Endothelial cell (in vitro differentiated cells): ENCODE measurements around the gene ZNF536. TPM values are rescaled to one million over a fixed set of nuclear protein-coding genes. Genes with fewer than 3 reads are reported as not detected.
"Not testable (repeated sequence)": the region's sequence is repeated elsewhere in the genome, so short reads cannot be mapped to it uniquely, and the experiment has no call there.

Source experiments
- DNase-seq: peaks from one replicate; pipeline ENCODE4 v3.0.0; 2021; ENCODE audit warnings: low spot score
- H3K27ac Mint-ChIP-seq: one replicate; pipeline ENCODE4 v1.8.0; 2021; ENCODE audit warnings: mixed read lengths, inconsistent platforms; ENCODE audit not compliant: unreplicated experiment
- H3K27me3 Mint-ChIP-seq: one replicate; pipeline ENCODE4 v1.8.0; 2021; ENCODE audit warnings: mild to moderate bottlenecking, moderate library complexity, mixed read lengths, inconsistent platforms; ENCODE audit not compliant: unreplicated experiment
- H3K36me3 Mint-ChIP-seq: one replicate; pipeline ENCODE4 v1.8.0; 2021; ENCODE audit warnings: mild to moderate bottlenecking, low read depth, mixed read lengths, inconsistent platforms; ENCODE audit not compliant: unreplicated experiment
- H3K4me1 Mint-ChIP-seq: one replicate; pipeline ENCODE4 v1.8.0; 2021; ENCODE audit warnings: mild to moderate bottlenecking, mixed read lengths, inconsistent platforms; ENCODE audit not compliant: unreplicated experiment
- H3K4me3 Mint-ChIP-seq: one replicate; pipeline ENCODE4 v1.8.0; 2021; ENCODE audit warnings: mild to moderate bottlenecking, mixed read lengths, inconsistent platforms; ENCODE audit not compliant: unreplicated experiment
- H3K9me3 Mint-ChIP-seq: one replicate; pipeline ENCODE4 v1.8.0; 2021; ENCODE audit warnings: mixed read lengths, inconsistent platforms; ENCODE audit not compliant: unreplicated experiment
- CTCF ChIP-seq: fragments of 200-600 bp; sonication (generic); IDR thresholded peaks from one replicate; pipeline ENCODE4 v1.5.0; 2021; ENCODE audit warnings: antibody characterized with exemption; ENCODE audit not compliant: unreplicated experiment
- total RNA-seq: library from RNA; stranded (reverse); fragmentation: NEBNext Ultra II Directional; extraction: Animal tissue kit (Norgen Biotek cat#: 25700); gene quantifications from one replicate; pipeline ENCODE4 v1.2.1, GENCODE V29; 2021; ENCODE audit not compliant: unreplicated experiment

ZNF536 gene
- total RNA-seq, 1 donor from 2014 or later = 0.33 TPM

GRCh38 chr19:30479231-30479630, 107.0 kb downstream of the ZNF536 start:
- no peak for DNase-seq
- Mint-ChIP-seq H3K4me3 (no peak overlapping the region), H3K36me3 (no peaks in the 10 kb centered on the region), H3K27ac (no peak overlapping the region), H3K27me3 (peaks cover 4% of the 10 kb centered on the region), H3K4me1 (peaks cover 13% of the 10 kb centered on the region), H3K9me3 (no peaks in the 10 kb centered on the region)
- no peak for TF ChIP-seq CTCF

- Mint-ChIP-seq H3K27ac (no peak overlapping the region), H3K4me3 (no peak overlapping the region), H3K9me3 (no peaks in the 10 kb centered on the region), H3K4me1 (peaks cover 13% of the 10 kb centered on the region), H3K36me3 (no peaks in the 10 kb centered on the region), H3K27me3 (peaks cover 2% of the 10 kb centered on the region)
- no peak for DNase-seq
- TF ChIP-seq CTCF = no peak
These were observed 107.9 kb downstream of the ZNF536 start for GRCh38 chr19:30480097-30480496.

GRCh38 chr19:30481063-30481462, 108.9 kb downstream of the ZNF536 start:
- Mint-ChIP-seq H3K4me1 (peaks cover 13% of the 10 kb centered on the region), H3K27ac (no peak overlapping the region), H3K36me3 (no peaks in the 10 kb centered on the region), H3K27me3 (peaks cover 2% of the 10 kb centered on the region), H3K9me3 (no peaks in the 10 kb centered on the region), H3K4me3 (no peak overlapping the region)
- TF ChIP-seq CTCF = no peak
- no peak for DNase-seq

GRCh38 chr19:30481823-30482222, 109.6 kb downstream of the ZNF536 start:
- no peak overlapping the region for H3K27ac Mint-ChIP-seq

GRCh38 chr19:30482956-30483355, 110.8 kb downstream of the ZNF536 start:
- Mint-ChIP-seq H3K4me3 (no peak overlapping the region), H3K36me3 (no peaks in the 10 kb centered on the region), H3K27me3 (peaks cover 2% of the 10 kb centered on the region), H3K27ac (no peak overlapping the region), H3K4me1 (peaks cover 20% of the 10 kb centered on the region), H3K9me3 (no peaks in the 10 kb centered on the region)
- DNase-seq = no peak
- TF ChIP-seq CTCF = no peak

More at GRCh38 chr19:30481823-30482222, 109.6 kb downstream of the ZNF536 start:
- no peak for TF ChIP-seq CTCF
- DNase-seq = no peak
- Mint-ChIP-seq H3K36me3 (no peaks in the 10 kb centered on the region), H3K4me1 (peaks cover 13% of the 10 kb centered on the region), H3K4me3 (no peak overlapping the region), H3K9me3 (no peaks in the 10 kb centered on the region), H3K27me3 (peaks cover 2% of the 10 kb centered on the region)

GRCh38 chr19:30486250-30486649, 114.1 kb downstream of the ZNF536 start:
- H3K27ac Mint-ChIP-seq, H3K36me3 Mint-ChIP-seq, H3K4me3 Mint-ChIP-seq, H3K9me3 Mint-ChIP-seq, DNase-seq, H3K27me3 Mint-ChIP-seq: not testable (repeated sequence)
- peaks cover 13% of the 10 kb centered on the region for H3K4me1 Mint-ChIP-seq
